Hippocampal formation (tissue), 2 donors: ENCODE data around the gene GPR107.

Experiments
- DNase-seq, 2 donors: peaks; one replicate each; lab custom pipeline; 2025; lab: John Stamatoyannopoulos, UW

Gene GPR107

GRCh38 chr9:130110166-130110565 lies 56.5 kb downstream of the GPR107 start:
- no peak for DNase-seq

- DNase-seq: no peak
These were observed 56.9 kb downstream of the GPR107 start for GRCh38 chr9:130110596-130111021.

- no peak for DNase-seq
These were observed 58.3 kb downstream of the GPR107 start for GRCh38 chr9:130111786-130112537.

GRCh38 chr9:130112538-130113151 lies 58.9 kb downstream of the GPR107 start:
- DNase-seq: no peak

GRCh38 chr9:130114741-130115140 lies 61.0 kb downstream of the GPR107 start:
- DNase-seq: no peak

GRCh38 chr9:130116346-130116745 lies 62.6 kb downstream of the GPR107 start:
- DNase-seq: no peak

- DNase-seq: no peak
These were observed 63.7 kb downstream of the GPR107 start for GRCh38 chr9:130117376-130117775.

- no peak for DNase-seq
These were observed 64.3 kb downstream of the GPR107 start for GRCh38 chr9:130117816-130118632.

GRCh38 chr9:130118841-130119518 lies 65.3 kb downstream of the GPR107 start:
- DNase-seq: no peak

- DNase-seq: no peak
These were observed 66.0 kb downstream of the GPR107 start for GRCh38 chr9:130119519-130120298.

- DNase-seq: no peak
These were observed 66.5 kb downstream of the GPR107 start for GRCh38 chr9:130120299-130120587.

GRCh38 chr9:130120832-130121231 lies 67.1 kb downstream of the GPR107 start:
- no peak for DNase-seq

GRCh38 chr9:130122456-130122855 lies 68.8 kb downstream of the GPR107 start:
- no peak for DNase-seq

- DNase-seq: no peak
These were observed 70.6 kb downstream of the GPR107 start for GRCh38 chr9:130124085-130124860.

- DNase-seq: no peak
These were observed 73.2 kb downstream of the GPR107 start for GRCh38 chr9:130126721-130127433.

- no peak for DNase-seq
These were observed 74.5 kb downstream of the GPR107 start for GRCh38 chr9:130128251-130128650.

- peak; percentile 27 to 48 for DNase-seq
These were observed 75.2 kb downstream of the GPR107 start for GRCh38 chr9:130128733-130129431.

GRCh38 chr9:130129432-130130061 lies 75.8 kb downstream of the GPR107 start:
- DNase-seq: peak in 1 of 2 donors; percentile 27

GRCh38 chr9:130132746-130133145 lies 79.0 kb downstream of the GPR107 start:
- DNase-seq: no peak
